HG03280 (cell line): ENCODE data around the gene TOX4.
"Not testable (repeated sequence)": the region's sequence is repeated elsewhere in the genome, so short reads cannot be mapped to it uniquely, and the experiment has no call there.

Source experiments
- ATAC-seq: cut with Tn5 transposase; IDR thresholded peaks from one replicate; pipeline ENCODE4 v1.9.1; 2021; ENCODE audit warnings: mild to moderate bottlenecking, moderate library complexity; ENCODE audit not compliant: unreplicated experiment

Gene TOX4

DNA sequence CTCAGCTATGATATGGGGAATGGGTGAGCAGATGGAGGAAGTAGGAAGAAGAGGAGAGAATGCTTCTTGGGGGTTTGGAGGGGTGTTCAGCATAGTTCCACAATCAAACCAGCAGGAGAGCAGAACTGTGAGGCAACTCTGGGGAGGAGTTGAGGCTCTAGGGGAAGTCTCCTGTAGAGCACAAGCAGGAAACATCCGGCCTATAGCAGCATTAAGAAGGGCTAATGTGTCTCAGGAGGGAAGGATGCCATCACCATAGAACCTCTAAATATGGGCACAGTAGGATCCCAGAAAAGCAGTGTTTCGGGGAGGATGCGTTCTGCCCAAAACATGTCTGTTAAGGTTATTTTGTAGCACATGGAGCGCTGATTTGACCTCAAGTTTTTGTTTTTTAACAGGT is 57.6 kb downstream of the TOX4 start:
- no peak for ATAC-seq

DNA sequence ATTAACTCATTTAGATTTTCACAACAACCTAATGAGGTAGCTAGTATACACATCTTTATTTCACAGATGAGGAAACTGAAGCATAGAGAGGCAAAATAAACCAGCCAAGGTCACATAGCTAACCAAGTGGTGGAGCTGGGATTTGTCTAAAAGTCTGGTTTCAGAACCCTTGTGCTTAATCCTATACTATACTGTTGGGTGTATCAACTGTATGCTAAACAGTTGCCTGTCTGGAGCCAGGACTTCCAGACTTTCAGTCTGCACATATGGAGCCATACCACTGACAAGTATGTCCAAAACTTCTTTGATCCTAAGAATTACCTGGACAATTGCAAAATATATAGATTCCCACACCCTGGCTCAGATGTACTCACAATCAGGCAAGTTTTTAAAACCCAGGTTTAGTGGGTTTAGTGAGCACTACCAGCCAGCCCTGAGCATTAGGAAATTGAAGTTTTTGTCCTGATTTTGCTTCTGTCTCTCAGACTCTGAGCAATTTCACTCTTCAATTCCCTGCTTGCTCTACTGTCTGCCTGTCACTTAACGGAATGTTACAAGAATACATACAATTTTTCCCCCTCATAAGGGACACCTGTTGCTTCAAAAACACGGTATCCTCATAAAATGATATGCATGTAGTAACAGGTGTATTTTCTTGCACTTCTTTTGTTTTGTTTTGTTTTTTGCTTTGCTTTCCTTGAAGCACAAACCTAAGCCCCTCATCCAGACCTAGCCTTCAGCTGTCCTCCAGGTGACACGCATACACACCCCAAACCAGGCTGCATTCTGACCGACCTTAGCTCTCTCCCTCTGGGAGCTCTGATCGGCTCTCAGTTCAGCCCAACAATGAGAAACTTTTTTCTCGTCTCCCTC is 58.8 kb downstream of the TOX4 start:
- ATAC-seq: no peak

DNA sequence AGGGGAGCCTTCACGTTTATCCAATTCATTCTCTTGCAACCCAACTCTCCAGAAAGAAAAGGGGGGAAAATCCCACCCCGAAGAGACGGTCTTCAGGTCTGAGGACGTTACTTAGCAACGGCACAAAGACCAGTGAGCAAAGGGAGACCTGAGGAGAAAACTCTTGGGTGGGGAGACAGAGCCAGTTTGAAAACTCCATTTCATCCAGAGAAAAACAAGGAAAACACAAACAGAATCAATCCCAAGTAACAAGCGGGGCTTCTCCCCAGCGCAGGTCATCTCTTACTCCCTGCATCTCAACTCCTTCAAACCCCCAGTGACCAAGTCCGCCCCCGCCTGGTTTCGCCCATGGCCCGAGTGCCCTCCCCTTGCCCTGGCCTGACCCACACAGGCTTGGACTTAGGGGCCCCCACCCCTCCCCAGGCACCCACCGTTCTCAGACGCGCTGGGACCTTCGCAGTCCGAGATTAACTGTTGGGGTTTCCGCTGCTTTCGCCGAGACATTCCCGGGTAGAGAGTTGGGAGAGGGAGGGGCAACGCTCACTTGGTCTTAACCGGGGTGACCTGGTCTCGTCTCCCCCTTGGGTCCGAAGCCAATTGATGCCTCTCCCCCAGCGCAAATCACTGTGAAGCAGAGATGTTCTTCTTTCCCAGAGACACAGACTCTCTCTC is 59.6 kb downstream of the TOX4 start:
- ATAC-seq: no peak

DNA sequence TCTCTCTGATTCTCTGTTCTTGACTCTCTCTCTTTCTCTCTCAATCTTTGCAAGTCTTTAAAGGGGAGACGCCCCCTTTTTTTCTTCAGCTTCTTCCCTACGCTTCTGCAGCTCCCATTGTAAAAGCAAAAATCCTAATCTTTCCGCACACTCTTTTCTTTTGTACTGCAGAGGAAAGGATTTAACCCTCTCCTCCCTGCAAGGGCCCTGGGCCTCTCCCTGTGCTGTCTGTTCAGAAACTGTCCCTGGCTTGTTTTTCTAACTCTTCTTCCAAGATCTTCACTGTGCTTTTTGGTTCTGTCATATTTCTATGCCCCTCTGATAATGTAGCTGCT is 60.1 kb downstream of the TOX4 start:
- ATAC-seq: no peak

DNA sequence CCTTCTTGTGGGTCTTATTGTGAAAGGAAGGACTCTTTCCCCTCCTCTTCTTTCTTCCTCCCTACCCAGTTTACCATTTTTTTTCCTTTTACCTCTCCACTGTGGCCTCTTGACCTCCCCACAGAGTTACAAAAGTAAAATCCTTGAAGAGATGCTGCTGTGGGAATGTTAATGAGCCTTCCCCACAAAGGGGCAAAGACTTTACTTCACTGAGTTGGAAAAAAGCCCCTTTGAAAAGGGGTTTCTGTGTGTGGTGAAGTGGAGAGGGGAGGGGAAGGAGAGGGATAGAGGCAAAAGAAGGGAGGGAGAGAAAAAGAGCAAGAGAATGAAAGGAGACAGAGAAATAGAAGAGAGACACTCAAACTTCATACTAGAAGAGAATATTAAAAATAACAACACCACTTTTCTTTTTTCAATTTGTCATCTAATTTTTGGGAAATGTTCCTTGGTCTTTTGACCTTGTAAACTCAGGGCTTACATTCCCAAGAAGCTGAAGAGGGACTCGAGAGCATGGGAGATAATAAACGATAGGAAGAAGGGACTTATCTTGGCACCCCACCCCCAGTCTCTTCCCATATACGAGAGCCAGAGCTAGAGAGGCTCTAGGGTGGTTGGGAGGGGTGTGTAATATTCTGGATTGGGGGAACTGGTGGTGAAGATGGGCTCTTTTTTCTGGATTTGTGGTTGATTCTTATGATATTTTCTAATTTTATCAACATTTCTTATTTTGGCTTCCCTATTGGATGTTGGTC is 62.4 kb downstream of the TOX4 start:
- no peak for ATAC-seq

DNA sequence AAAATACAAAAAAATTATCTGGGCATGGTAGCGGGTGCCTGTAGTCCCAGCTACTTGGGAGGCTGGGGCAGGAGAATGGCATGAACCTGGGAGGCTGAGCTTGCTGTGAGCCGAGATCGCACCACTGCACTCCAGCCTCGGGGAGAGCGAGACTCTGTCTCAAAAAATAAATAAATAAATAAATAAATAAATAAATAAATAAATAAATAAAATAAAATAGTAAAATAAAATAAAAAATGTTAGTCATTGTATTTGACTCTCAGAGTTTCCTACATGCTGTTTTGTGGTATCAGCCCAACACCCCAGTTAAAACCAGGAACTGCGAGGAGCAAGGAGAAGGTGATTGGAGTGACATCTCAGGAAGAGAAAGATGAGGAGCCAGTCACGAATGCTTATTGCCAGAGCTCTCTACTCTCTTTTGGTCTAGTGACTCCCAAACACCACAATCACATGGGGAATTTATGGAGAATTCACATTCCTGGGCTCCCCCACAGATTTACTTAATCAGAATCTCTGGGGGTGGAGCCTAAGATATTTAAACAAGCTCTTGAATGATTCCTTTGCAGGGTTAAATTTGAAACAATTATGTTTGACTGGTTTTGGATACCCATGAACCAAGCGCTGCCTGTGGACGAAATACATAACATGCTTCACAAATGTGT is 64.5 kb downstream of the TOX4 start:
- no peak for ATAC-seq

DNA sequence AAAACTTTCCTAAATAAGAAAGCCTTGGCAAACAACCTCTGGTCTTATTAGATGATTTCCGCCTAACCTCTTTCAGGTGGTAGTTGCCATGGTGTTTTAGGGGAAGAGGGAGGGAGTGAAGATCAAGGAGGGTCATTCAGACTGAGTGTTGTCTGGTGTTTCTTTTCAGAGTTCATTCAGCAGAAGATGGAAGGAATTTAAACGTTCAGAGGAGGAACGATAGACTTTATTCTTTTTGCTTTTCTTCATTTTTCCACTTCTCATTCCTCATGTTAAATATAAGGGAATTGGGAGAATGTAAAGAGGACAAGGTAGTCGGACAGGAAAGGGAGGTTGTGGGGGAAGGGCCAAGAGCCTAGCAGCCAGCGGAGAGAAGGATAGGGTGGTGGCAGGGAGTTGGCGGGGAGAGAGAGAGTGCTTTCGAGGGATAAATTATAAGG is 66.5 kb downstream of the TOX4 start:
- no peak for ATAC-seq

DNA sequence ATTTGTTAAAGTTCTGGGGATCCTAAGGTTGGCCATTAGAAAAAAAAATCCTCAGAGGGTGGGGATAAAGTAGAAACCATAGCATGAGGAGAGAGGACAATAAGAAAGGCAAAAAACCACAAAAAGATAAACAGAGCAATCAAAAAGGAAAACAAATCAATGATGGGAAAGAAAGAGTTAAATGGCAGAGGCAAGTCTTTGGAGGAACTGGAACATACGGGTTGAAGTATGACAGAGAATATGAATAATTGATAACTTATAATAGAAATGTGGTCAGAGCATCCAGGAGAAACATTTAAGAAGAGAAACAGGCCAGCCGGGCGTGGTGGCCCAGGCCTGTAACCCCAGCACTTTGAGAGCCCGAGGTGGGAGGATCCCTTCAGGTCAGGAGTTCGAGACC is 67.0 kb downstream of the TOX4 start:
- ATAC-seq: no peak

DNA sequence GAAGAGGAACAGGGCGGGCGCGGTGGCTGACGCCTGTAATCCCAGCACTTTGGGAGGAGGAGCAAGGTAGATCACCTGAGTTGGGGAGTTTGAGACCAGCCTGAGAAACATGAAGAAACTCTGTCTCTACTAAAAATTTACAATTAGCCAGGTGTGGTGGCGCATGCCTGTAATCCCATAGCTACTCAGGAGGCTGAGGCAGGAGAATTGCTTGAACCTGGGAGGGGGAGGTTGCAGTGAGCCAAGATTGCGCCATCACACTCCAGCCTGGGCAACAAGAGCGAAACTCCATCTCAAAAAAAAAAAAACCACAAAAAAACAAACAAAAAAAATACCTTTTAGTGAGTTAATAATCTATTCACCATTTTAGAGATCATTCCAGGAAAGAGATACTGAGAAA is 67.6 kb downstream of the TOX4 start:
- not testable (repeated sequence) for ATAC-seq
